ENCODE results near the gene AIG1. TPM values are rescaled to one million over a fixed set of nuclear protein-coding genes. Genes with fewer than 3 reads are reported as not detected.

Gene AIG1
- polyA plus RNA-seq, 1 donor from 2014 or later, result 23.2 TPM

DNA sequence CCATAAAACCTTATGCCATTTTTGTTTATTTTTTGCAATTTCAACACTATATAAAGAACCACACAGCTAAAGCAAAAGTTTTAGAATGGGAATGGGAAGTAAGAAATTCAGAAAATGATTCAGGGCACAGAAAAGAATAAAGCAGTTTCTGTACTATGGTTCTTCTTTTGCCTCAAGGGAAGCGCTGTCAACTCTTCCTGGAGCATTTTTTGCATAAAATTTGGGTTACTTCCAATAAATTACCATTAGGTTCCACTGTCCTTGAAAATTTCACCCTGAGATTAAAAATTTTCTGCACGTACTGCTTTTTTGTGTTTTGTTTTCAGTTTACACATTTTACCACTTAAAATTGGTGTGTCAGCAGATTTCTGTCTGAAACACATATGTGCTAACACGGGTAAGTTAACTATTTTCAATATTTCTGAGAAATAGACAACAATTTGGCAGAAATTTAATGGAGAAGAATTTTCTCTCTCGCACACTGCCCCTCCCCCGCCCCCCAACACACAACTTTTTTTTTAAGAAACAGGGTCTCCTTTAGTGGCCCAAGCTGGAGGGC lies 310.2 kb downstream of the AIG1 start:
- H3K4me2 ChIP-seq (ENCODE audit: low read length), result no peak overlapping the region
- TF ChIP-seq CTCF (IDR thresholded peaks at IDR 0.05; ENCODE audit: poor library complexity, severe bottlenecking), result no peak
- no peak for TF ChIP-seq TAF1 (IDR thresholded peaks at IDR 0.05; ENCODE audit: low read depth)
- no peak for TF ChIP-seq MXI1 (conservative IDR thresholded peaks at IDR 0.05; ENCODE audit: poor library complexity, severe bottlenecking)
- TF ChIP-seq EZH2 (IDR thresholded peaks at IDR 0.05; ENCODE audit: borderline replicate concordance, insufficient read depth, low read length, poor library complexity, severe bottlenecking), result no peak
- TF ChIP-seq, protein P1, sequence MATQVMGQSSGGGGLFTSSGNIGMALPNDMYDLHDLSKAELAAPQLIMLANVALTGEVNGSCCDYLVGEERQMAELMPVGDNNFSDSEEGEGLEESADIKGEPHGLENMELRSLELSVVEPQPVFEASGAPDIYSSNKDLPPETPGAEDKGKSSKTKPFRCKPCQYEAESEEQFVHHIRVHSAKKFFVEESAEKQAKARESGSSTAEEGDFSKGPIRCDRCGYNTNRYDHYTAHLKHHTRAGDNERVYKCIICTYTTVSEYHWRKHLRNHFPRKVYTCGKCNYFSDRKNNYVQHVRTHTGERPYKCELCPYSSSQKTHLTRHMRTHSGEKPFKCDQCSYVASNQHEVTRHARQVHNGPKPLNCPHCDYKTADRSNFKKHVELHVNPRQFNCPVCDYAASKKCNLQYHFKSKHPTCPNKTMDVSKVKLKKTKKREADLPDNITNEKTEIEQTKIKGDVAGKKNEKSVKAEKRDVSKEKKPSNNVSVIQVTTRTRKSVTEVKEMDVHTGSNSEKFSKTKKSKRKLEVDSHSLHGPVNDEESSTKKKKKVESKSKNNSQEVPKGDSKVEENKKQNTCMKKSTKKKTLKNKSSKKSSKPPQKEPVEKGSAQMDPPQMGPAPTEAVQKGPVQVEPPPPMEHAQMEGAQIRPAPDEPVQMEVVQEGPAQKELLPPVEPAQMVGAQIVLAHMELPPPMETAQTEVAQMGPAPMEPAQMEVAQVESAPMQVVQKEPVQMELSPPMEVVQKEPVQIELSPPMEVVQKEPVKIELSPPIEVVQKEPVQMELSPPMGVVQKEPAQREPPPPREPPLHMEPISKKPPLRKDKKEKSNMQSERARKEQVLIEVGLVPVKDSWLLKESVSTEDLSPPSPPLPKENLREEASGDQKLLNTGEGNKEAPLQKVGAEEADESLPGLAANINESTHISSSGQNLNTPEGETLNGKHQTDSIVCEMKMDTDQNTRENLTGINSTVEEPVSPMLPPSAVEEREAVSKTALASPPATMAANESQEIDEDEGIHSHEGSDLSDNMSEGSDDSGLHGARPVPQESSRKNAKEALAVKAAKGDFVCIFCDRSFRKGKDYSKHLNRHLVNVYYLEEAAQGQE (IDR thresholded peaks at IDR 0.05; ENCODE audit: borderline replicate concordance), result no peak
- no peak for TF ChIP-seq EP300 (conservative IDR thresholded peaks at IDR 0.05; ENCODE audit: poor library complexity, severe bottlenecking)
- TF ChIP-seq SMC3 (conservative IDR thresholded peaks at IDR 0.05; ENCODE audit: poor library complexity), result no peak
- no peak for TF ChIP-seq RAD21 (conservative IDR thresholded peaks at IDR 0.05)
- H4K20me1 ChIP-seq (ENCODE audit: insufficient read depth), result no peaks in the 10 kb centered on the region
- no peak overlapping the region for H3K27ac ChIP-seq (ENCODE audit: low read length)
- H3K79me2 ChIP-seq (replicated peaks; ENCODE audit: insufficient read depth, low read length), result no peaks in the 10 kb centered on the region
- H3K9me2 ChIP-seq (ENCODE audit: insufficient read depth, low read length), result no peaks in the 10 kb centered on the region
- H3K9ac ChIP-seq (ENCODE audit: low read length), result no peak overlapping the region
- H3K36me3 ChIP-seq (ENCODE audit: insufficient read depth, low read length), result no peaks in the 10 kb centered on the region
- H3K4me3 ChIP-seq (ENCODE audit: low read length), result no peak overlapping the region
- H3F3A ChIP-seq (ENCODE audit: insufficient read depth, low read length, poor library complexity, severe bottlenecking), result no peaks in the 10 kb centered on the region
- no peak overlapping the region for H2AFZ ChIP-seq (ENCODE audit: low read depth, low read length)
- no peaks in the 10 kb centered on the region for H3K27me3 ChIP-seq (ENCODE audit: insufficient read depth, low read depth, low read length)
- H3K9me3 ChIP-seq (ENCODE audit: low read length), result no peaks in the 10 kb centered on the region

DNA sequence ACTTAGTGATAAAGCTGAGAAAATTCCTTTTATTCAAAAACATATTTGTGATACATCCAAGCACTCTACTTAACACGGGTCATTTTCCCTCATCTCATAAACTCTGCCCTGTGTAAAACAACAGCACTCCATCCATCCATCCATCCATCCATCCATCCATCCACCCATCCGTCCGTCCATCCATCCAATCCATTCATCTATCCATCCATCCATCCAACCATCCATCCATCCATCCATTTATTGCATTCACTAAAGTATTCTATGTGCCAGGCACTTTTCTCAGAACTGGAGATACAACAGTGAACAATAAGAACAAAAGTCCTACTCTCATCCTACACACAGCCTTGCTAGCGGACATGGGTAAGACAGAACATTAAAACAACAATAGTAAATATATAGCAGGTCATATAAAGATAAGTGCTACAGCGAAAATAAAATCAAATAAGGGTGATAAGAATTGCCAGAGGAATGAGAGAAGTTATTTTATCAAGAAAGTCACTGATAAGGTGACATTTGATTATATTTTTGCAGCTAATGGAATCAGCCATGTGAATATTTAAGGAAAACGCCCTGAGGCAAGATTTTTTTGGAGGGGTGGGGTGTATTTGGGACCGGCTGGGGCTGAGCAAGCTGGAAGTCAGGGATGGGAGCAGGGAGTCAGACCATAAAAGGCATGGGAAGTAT lies 311.7 kb downstream of the AIG1 start:
- Histone ChIP-seq H3K27ac (ENCODE audit: low read length) (no peak overlapping the region), H3K79me2 (replicated peaks; ENCODE audit: insufficient read depth, low read length) (no peaks in the 10 kb centered on the region), H2AFZ (ENCODE audit: low read depth, low read length) (no peak overlapping the region), H3K9me3 (ENCODE audit: low read length) (no peaks in the 10 kb centered on the region), H3K9ac (ENCODE audit: low read length) (no peak overlapping the region), H3K27me3 (ENCODE audit: insufficient read depth, low read depth, low read length) (no peaks in the 10 kb centered on the region), H3F3A (ENCODE audit: insufficient read depth, low read length, poor library complexity, severe bottlenecking) (no peaks in the 10 kb centered on the region), H4K20me1 (ENCODE audit: insufficient read depth) (no peaks in the 10 kb centered on the region), H3K4me3 (ENCODE audit: low read length) (no peak overlapping the region), H3K36me3 (ENCODE audit: insufficient read depth, low read length) (no peaks in the 10 kb centered on the region), H3K9me2 (ENCODE audit: insufficient read depth, low read length) (no peaks in the 10 kb centered on the region), H3K4me2 (ENCODE audit: low read length) (no peak overlapping the region)
- TF ChIP-seq TAF1 (IDR thresholded peaks at IDR 0.05; ENCODE audit: low read depth), result no peak
- no peak for TF ChIP-seq EP300 (conservative IDR thresholded peaks at IDR 0.05; ENCODE audit: poor library complexity, severe bottlenecking)
